ENCODE results near the gene PTPN11.

Gene PTPN11

DNA sequence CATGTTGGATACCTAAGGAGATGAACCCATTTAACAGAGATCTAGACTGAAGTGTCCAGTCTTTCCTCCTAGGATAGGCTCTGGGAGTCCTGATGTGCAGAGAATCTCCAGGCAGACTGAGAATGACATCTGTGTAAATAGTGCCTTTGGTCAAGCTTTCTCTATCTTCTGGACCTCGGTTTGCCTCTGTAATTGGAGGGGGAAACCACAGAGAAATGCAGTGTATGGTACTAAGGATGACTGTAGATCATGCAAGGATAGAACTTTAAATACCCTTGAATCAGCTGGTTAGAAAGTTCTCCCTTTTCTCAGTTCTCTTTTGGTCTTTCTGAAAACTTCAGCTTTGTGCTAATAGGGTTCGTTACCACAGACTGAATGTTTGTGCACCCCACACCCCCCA is 112.2 kb downstream of the PTPN11 start:
- TF ChIP-seq, protein P1, sequence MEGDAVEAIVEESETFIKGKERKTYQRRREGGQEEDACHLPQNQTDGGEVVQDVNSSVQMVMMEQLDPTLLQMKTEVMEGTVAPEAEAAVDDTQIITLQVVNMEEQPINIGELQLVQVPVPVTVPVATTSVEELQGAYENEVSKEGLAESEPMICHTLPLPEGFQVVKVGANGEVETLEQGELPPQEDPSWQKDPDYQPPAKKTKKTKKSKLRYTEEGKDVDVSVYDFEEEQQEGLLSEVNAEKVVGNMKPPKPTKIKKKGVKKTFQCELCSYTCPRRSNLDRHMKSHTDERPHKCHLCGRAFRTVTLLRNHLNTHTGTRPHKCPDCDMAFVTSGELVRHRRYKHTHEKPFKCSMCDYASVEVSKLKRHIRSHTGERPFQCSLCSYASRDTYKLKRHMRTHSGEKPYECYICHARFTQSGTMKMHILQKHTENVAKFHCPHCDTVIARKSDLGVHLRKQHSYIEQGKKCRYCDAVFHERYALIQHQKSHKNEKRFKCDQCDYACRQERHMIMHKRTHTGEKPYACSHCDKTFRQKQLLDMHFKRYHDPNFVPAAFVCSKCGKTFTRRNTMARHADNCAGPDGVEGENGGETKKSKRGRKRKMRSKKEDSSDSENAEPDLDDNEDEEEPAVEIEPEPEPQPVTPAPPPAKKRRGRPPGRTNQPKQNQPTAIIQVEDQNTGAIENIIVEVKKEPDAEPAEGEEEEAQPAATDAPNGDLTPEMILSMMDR (IDR thresholded peaks at IDR 0.05; ENCODE audit: borderline replicate concordance, extremely low read depth, low read length, poor library complexity, severe bottlenecking): no peak
- TF ChIP-seq EZH2 (IDR thresholded peaks at IDR 0.05; ENCODE audit: borderline replicate concordance, low read depth, low read length, severe bottlenecking): no peak
- no peaks in the 10 kb centered on the region for H3K36me3 ChIP-seq (ENCODE audit: insufficient read depth, low read length)
- ATAC-seq (ENCODE audit: insufficient read depth, low read depth) (no peak), DNase-seq (no peak)
- H4K20me1 ChIP-seq (ENCODE audit: insufficient read depth, low read length): no peaks in the 10 kb centered on the region
- H2AFZ ChIP-seq (ENCODE audit: low read depth, low read length): no peak overlapping the region
- H3K4me2 ChIP-seq (ENCODE audit: insufficient read depth, low read length): no peak overlapping the region
- no peaks in the 10 kb centered on the region for H3K79me2 ChIP-seq (ENCODE audit: insufficient read depth, low read length)
- H3K4me3 ChIP-seq (ENCODE audit: low read depth in 1 of 2, low read length in 2 of 2): no peak overlapping the region
- H3K27me3 ChIP-seq (ENCODE audit: insufficient read depth, low read length, poor library complexity): peaks cover 3% of the 10 kb centered on the region
- no peaks in the 10 kb centered on the region for H3K4me1 ChIP-seq (ENCODE audit: insufficient read depth, low read length)
- no peak overlapping the region for H3K9ac ChIP-seq (ENCODE audit: low read depth, low read length)
- H3K27ac ChIP-seq (ENCODE audit: low read length): no peak overlapping the region
- H3K9me3 ChIP-seq (ENCODE audit: insufficient read depth, low read length, severe bottlenecking): no peaks in the 10 kb centered on the region

DNA sequence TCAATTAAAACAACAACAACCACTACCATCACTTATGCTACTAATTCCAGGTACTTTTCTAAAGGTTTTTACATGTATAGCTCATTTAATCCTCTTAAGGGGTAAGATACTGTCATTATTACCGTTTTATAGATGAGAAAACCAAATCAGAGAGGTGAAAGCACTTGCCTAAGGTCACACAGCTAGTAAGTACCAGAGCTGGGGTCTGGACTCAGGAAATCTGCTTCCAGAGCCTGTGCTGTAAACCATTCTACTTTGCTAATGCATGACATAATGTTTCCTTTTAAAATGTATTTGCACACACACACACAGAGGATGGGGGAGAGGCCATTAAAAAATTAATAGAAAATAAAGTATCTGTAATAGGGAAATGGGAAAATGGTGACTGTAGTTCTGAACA is 113.4 kb downstream of the PTPN11 start:
- no peaks in the 10 kb centered on the region for H3K4me1 ChIP-seq (ENCODE audit: insufficient read depth, low read length)

DNA sequence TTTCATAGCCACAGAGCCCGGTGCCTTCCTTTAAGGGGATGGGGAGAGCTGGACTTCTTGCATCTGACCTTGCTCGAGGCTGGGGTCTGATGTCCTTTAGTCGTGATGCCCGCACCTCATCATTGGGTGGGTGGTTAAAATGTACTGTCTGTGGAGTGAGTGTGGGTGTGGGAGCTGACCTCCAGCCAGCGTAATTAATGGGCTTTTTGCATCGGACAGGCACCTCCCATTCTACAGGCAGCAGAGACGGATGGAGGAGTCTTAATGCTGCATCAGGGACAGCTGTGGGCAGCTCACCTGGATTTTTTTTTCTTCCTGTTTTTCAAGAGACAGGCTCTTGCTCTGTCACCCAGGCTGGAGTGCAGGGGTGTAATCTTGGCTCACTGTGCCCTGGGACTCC is 114.8 kb downstream of the PTPN11 start:
- DNase-seq: no peak
- Histone ChIP-seq H3K79me2 (ENCODE audit: insufficient read depth, low read length) (no peaks in the 10 kb centered on the region), H3K27ac (ENCODE audit: low read length) (no peak overlapping the region), H3K4me3 (ENCODE audit: low read depth in 1 of 2, low read length in 2 of 2) (no peak overlapping the region), H2AFZ (ENCODE audit: low read depth, low read length) (no peak overlapping the region), H3K4me1 (ENCODE audit: insufficient read depth, low read length) (peaks cover 8% of the 10 kb centered on the region), H3K9ac (ENCODE audit: low read depth, low read length) (no peak overlapping the region), H3K9me3 (ENCODE audit: insufficient read depth, low read length, severe bottlenecking) (no peaks in the 10 kb centered on the region), H4K20me1 (ENCODE audit: insufficient read depth, low read length) (no peaks in the 10 kb centered on the region), H3K4me2 (ENCODE audit: insufficient read depth, low read length) (no peak overlapping the region), H3K27me3 (ENCODE audit: insufficient read depth, low read length, poor library complexity) (peaks cover 3% of the 10 kb centered on the region), H3K36me3 (ENCODE audit: insufficient read depth, low read length) (no peaks in the 10 kb centered on the region)
- no peak for ATAC-seq (ENCODE audit: insufficient read depth, low read depth)
- TF ChIP-seq, protein P1 (IDR thresholded peaks at IDR 0.05; ENCODE audit: borderline replicate concordance, extremely low read depth, low read length, poor library complexity, severe bottlenecking): no peak
- TF ChIP-seq EZH2 (IDR thresholded peaks at IDR 0.05; ENCODE audit: borderline replicate concordance, low read depth, low read length, severe bottlenecking): no peak

More for the DNA sequence above, 113.4 kb downstream of the PTPN11 start:
- Histone ChIP-seq H2AFZ (ENCODE audit: low read depth, low read length) (no peak overlapping the region), H3K27me3 (ENCODE audit: insufficient read depth, low read length, poor library complexity) (peaks cover 3% of the 10 kb centered on the region), H3K4me3 (ENCODE audit: low read depth in 1 of 2, low read length in 2 of 2) (no peak overlapping the region), H3K36me3 (ENCODE audit: insufficient read depth, low read length) (no peaks in the 10 kb centered on the region), H3K9ac (ENCODE audit: low read depth, low read length) (no peak overlapping the region), H3K9me3 (ENCODE audit: insufficient read depth, low read length, severe bottlenecking) (no peaks in the 10 kb centered on the region), H3K4me2 (ENCODE audit: insufficient read depth, low read length) (no peak overlapping the region), H4K20me1 (ENCODE audit: insufficient read depth, low read length) (no peaks in the 10 kb centered on the region), H3K27ac (ENCODE audit: low read length) (no peak overlapping the region), H3K79me2 (ENCODE audit: insufficient read depth, low read length) (no peaks in the 10 kb centered on the region)
- TF ChIP-seq EZH2 (IDR thresholded peaks at IDR 0.05; ENCODE audit: borderline replicate concordance, low read depth, low read length, severe bottlenecking): no peak
- TF ChIP-seq, protein P1 (IDR thresholded peaks at IDR 0.05; ENCODE audit: borderline replicate concordance, extremely low read depth, low read length, poor library complexity, severe bottlenecking): no peak
- DNase-seq: no peak
- ATAC-seq (ENCODE audit: insufficient read depth, low read depth): no peak

DNA sequence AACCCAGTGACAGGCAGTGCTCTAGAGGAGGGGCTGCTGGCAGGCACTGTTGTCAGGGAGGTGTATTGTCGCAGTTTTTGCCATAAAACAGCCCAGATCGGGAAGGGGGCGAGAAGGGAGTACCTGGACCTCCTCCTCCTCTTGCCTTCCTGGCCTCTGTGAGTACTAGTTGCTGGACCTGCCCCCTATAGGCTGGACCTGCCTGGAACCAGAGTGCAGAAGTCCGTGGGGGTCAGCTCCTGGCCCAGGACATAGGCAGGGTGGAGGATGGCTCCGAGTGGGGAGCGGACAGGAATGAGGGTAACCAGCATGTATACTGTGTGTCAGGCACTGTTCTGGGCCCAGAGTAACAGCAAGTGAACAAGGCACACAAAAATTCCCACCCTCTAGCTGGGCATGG is 116.3 kb downstream of the PTPN11 start:
- H3K79me2 ChIP-seq (ENCODE audit: insufficient read depth, low read length): no peaks in the 10 kb centered on the region
- H3K27me3 ChIP-seq (ENCODE audit: insufficient read depth, low read length, poor library complexity): peaks cover 3% of the 10 kb centered on the region
- DNase-seq (no peak), ATAC-seq (ENCODE audit: insufficient read depth, low read depth) (no peak)
- H3K36me3 ChIP-seq (ENCODE audit: insufficient read depth, low read length): no peaks in the 10 kb centered on the region
- H4K20me1 ChIP-seq (ENCODE audit: insufficient read depth, low read length): no peaks in the 10 kb centered on the region
- H3K9ac ChIP-seq (ENCODE audit: low read depth, low read length): no peak overlapping the region
- TF ChIP-seq, protein P1 (IDR thresholded peaks at IDR 0.05; ENCODE audit: borderline replicate concordance, extremely low read depth, low read length, poor library complexity, severe bottlenecking): no peak
- no peak for TF ChIP-seq EZH2 (IDR thresholded peaks at IDR 0.05; ENCODE audit: borderline replicate concordance, low read depth, low read length, severe bottlenecking)
- H2AFZ ChIP-seq (ENCODE audit: low read depth, low read length): no peak overlapping the region
- no peak overlapping the region for H3K27ac ChIP-seq (ENCODE audit: low read length)
- peaks cover 8% of the 10 kb centered on the region for H3K4me1 ChIP-seq (ENCODE audit: insufficient read depth, low read length)
- no peaks in the 10 kb centered on the region for H3K9me3 ChIP-seq (ENCODE audit: insufficient read depth, low read length, severe bottlenecking)
- H3K4me3 ChIP-seq (ENCODE audit: low read depth in 1 of 2, low read length in 2 of 2): no peak overlapping the region
- H3K4me2 ChIP-seq (ENCODE audit: insufficient read depth, low read length): no peak overlapping the region

Data from DND-41 (cell line).